GM23338 (cell line): ENCODE data around the gene GARS1. TPM values are rescaled to one million over a fixed set of nuclear protein-coding genes. Genes with fewer than 3 reads are reported as not detected.
A peak's percentile ranks its signal among the peaks of the same experiment; 100 is the strongest.

ENCODE experiments used
- ATAC-seq: fragments of 200-7000 bp; cut with Tn5 transposase; 3 replicates; pipeline ENCODE4 v1.9.1; 2020
- DNase-seq: peaks from one replicate; pipeline ENCODE4 v3.0.0-alpha.2; 2015; ENCODE audit warnings: low spot score
- H2AFZ ChIP-seq: fragments of 200-600 bp; sonication (generic); 2 replicates; pipeline ENCODE4 v1.8.0; 2016; ENCODE audit warnings: antibody characterized with exemption, mild to moderate bottlenecking, moderate library complexity
- H3F3A ChIP-seq: fragments of 200-600 bp; sonication (generic); replicated peaks from 2 replicates; pipeline ENCODE4 v1.8.0; 2017; ENCODE audit warnings: antibody characterized with exemption, mixed run types, low read depth
- H3K27ac ChIP-seq: fragments of 200-600 bp; sonication (generic); 2 replicates; pipeline ENCODE4 v1.6.1; 2016; ENCODE audit warnings: low read depth
- H3K27me3 ChIP-seq: fragments of 200-600 bp; sonication (generic); 2 replicates; pipeline ENCODE4 v1.8.0; 2016; ENCODE audit warnings: mild to moderate bottlenecking, mixed run types, moderate library complexity; ENCODE audit not compliant: insufficient read depth
- H3K36me3 ChIP-seq: fragments of 200-600 bp; sonication (generic); 2 replicates; pipeline ENCODE4 v1.8.0; 2016; ENCODE audit warnings: mild to moderate bottlenecking; ENCODE audit not compliant: insufficient read depth
- H3K4me1 ChIP-seq: fragments of 200-600 bp; sonication (generic); 2 replicates; pipeline ENCODE4 v1.8.0; 2016; ENCODE audit warnings: mild to moderate bottlenecking, moderate library complexity; ENCODE audit not compliant: insufficient read depth
- H3K4me2 ChIP-seq: fragments of 200-600 bp; sonication (generic); 2 replicates; pipeline ENCODE4 v1.7.1; 2017; ENCODE audit warnings: mixed run types
- H3K4me3 ChIP-seq: fragments of 200-600 bp; sonication (generic); 2 replicates; pipeline ENCODE4 v1.6.1; 2016; ENCODE audit warnings: mixed run types
- H3K79me2 ChIP-seq: fragments of 200-600 bp; sonication (generic); replicated peaks from 2 replicates; pipeline ENCODE4 v1.8.0; 2017; ENCODE audit warnings: mild to moderate bottlenecking; ENCODE audit not compliant: insufficient read depth
- H3K9me2 ChIP-seq: fragments of 200-600 bp; sonication (generic); 2 replicates; pipeline ENCODE4 v1.8.0; 2017; ENCODE audit not compliant: insufficient read depth
- H4K20me1 ChIP-seq: fragments of 200-600 bp; sonication (generic); replicated peaks from 2 replicates; pipeline ENCODE4 v1.8.0; 2017; ENCODE audit warnings: mild to moderate bottlenecking; ENCODE audit not compliant: insufficient read depth
- H3K27ac Mint-ChIP-seq: 2 replicates; pipeline ENCODE4 v1.8.0; 2020; ENCODE audit warnings: inconsistent platforms, mild to moderate bottlenecking, moderate library complexity, mixed read lengths
- H3K27me3 Mint-ChIP-seq: 3 replicates; pipeline ENCODE4 v1.8.0; 2022; ENCODE audit warnings: low read depth, mild to moderate bottlenecking, moderate library complexity, mixed read lengths, inconsistent platforms; ENCODE audit not compliant: insufficient read depth, poor library complexity
- H3K36me3 Mint-ChIP-seq: 3 replicates; pipeline ENCODE4 v1.8.0; 2021; ENCODE audit warnings: low read depth, mild to moderate bottlenecking, inconsistent platforms, moderate library complexity, mixed read lengths
- H3K4me1 Mint-ChIP-seq: 3 replicates; pipeline ENCODE4 v1.8.0; 2020; ENCODE audit warnings: mild to moderate bottlenecking, inconsistent platforms, mixed read lengths
- H3K4me3 Mint-ChIP-seq: 3 replicates; pipeline ENCODE4 v1.8.0; 2021; ENCODE audit warnings: moderate library complexity, mild to moderate bottlenecking, inconsistent platforms, mixed read lengths
- H3K9me3 Mint-ChIP-seq: 3 replicates; pipeline ENCODE4 v1.8.0; 2020; ENCODE audit warnings: moderate library complexity, mild to moderate bottlenecking, inconsistent platforms, mixed read lengths
- CREB1 ChIP-seq: fragments of 250-450 bp; sonication (Bioruptor Pico); IDR thresholded peaks from 2 replicates; pipeline ENCODE4 v1.5.0; 2020; ENCODE audit warnings: low read depth, mild to moderate bottlenecking, moderate library complexity
- CTCF ChIP-seq, 2 experiments: fragments of 200-600 bp in 1 of 2; sonication (generic) in 1 of 2; conservative IDR thresholded peaks; 2 replicates each; pipeline versions ENCODE4 v1.5.1 to v1.6.1; 2016 to 2017; ENCODE audit warnings: antibody characterized with exemption in 2 of 2, low read depth in 2 of 2, mild to moderate bottlenecking in 2 of 2, moderate library complexity in 1 of 2
- EZH2 ChIP-seq: fragments of 200-600 bp; sonication (generic); IDR thresholded peaks from one replicate; pipeline ENCODE4 v1.8.0; 2017; ENCODE audit warnings: antibody characterized with exemption, mild to moderate bottlenecking, low read depth; ENCODE audit not compliant: unreplicated experiment
- EZH2phosphoT487 ChIP-seq: fragments of 200-600 bp; sonication (generic); IDR thresholded peaks from one replicate; pipeline ENCODE4 v1.8.1; 2018; ENCODE audit warnings: antibody characterized with exemption; ENCODE audit not compliant: unreplicated experiment
- JUNB ChIP-seq: IDR thresholded peaks from one replicate; pipeline ENCODE4 v1.6.1; 2016; ENCODE audit warnings: antibody characterized with exemption; ENCODE audit not compliant: unreplicated experiment
- NANOG ChIP-seq: IDR thresholded peaks from 2 replicates; pipeline ENCODE4 v1.6.1; 2016; ENCODE audit warnings: antibody characterized with exemption, borderline replicate concordance
- POLR2AphosphoS5 ChIP-seq: IDR thresholded peaks from 2 replicates; pipeline ENCODE4 v1.6.1; 2016; ENCODE audit warnings: antibody characterized with exemption, low read depth
- STAT1 ChIP-seq: IDR thresholded peaks from one replicate; pipeline ENCODE4 v1.6.1; 2016; ENCODE audit warnings: antibody characterized with exemption; ENCODE audit not compliant: unreplicated experiment
- ZNF114 ChIP-seq: fragments of 250-450 bp; sonication (Bioruptor Pico); IDR thresholded peaks from 2 replicates; pipeline ENCODE4 v1.5.0; 2020; ENCODE audit warnings: mild to moderate bottlenecking, moderate library complexity
- ZNF331 ChIP-seq: fragments of 250-450 bp; sonication (Bioruptor Pico); IDR thresholded peaks from 2 replicates; pipeline ENCODE4 v1.5.0; 2020; ENCODE audit warnings: low read depth, mild to moderate bottlenecking, moderate library complexity
- polyA plus RNA-seq: library from polyadenylated mRNA; unstranded; fragments of >200 nt; fragmentation: Nextera tagmentation; extraction: Ambion mirVana; gene quantifications from 2 replicates; pipeline ENCODE4 v1.2.1, GENCODE V29; 2016
- total RNA-seq: library from RNA; depleted of rRNA; stranded (reverse); fragments of >200 nt; shearing (Covaris generic); gene quantifications from 2 replicates; pipeline ENCODE4 v1.2.3, GENCODE V29; 2014
- TF ChIP-seq, protein P1 (sequence below): IDR thresholded peaks from 2 replicates; pipeline ENCODE4 v1.6.1; 2016; ENCODE audit warnings: antibody characterized with exemption
- TF ChIP-seq, protein P2 (sequence below): fragments of 250-450 bp; sonication (Bioruptor Pico); IDR thresholded peaks from 2 replicates; pipeline ENCODE4 v1.5.0; 2020; ENCODE audit warnings: mild to moderate bottlenecking, moderate library complexity
- TF ChIP-seq, protein P3 (sequence below): IDR thresholded peaks from one replicate; pipeline ENCODE4 v1.6.1; 2018; ENCODE audit warnings: antibody characterized with exemption; ENCODE audit not compliant: unreplicated experiment

Gene GARS1
- total and polyA plus RNA-seq, 2 experiments from 2014 or later, result 207 to 241 TPM

DNA sequence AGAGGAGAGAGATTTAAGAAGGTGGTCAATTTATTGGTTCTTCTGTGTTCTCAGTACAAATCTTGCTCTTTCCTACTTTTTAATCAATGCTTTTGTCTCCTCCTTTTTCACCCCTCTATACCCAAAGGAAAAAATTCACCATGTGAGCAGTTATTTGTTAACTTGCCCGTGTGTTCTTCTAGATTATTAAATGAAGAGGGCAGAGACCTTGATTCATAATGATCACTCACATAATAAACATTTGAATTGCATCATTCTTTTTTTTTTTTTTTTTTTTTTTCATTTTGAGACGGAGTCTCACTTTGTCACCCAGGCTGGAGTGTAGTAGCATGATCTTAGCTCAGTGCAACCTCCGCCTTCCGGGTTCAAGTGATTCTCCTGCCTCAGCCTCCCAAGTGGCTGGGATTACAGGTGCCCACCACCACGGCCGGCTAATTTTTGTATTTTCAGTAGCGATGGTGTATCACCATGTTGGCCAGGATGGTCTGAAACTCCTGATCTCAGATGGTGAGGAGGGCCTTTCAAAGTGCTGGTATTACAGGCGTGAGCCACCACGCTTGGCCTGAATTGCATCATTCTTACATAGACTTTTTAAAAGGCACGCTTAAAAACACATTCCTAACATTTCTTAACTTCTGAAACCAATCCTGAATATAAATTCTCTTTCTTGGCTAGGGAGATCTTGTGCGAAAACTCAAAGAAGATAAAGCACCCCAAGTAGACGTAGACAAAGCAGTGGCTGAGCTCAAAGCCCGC lies 3.6 kb downstream of the GARS1 start:
- no peak overlapping the region for H3K4me2 ChIP-seq
- Mint-ChIP-seq H3K27ac (peak overlapping the region; percentile 93), H3K9me3 (peaks cover 6% of the 10 kb centered on the region; the same call in 1 of the 3 replicates)

More for the DNA sequence above, 3.6 kb downstream of the GARS1 start:
- peak overlapping the region; percentile 54 for H3K4me3 Mint-ChIP-seq
- H3K79me2 ChIP-seq, result peaks cover 84% of the 10 kb centered on the region
- H3F3A ChIP-seq, result 0 out of 2 replicates have a peak, but pooled peaks cover 7% of the 10 kb centered on the region
- ATAC-seq (no peak), DNase-seq (peak; percentile 18)
- peaks cover 6% of the 10 kb centered on the region for H3K27me3 Mint-ChIP-seq
- peaks cover 46% of the 10 kb centered on the region for H3K36me3 ChIP-seq
- TF ChIP-seq POLR2AphosphoS5 (no peak), CREB1 (CRISPR knock-in tag) (no peak), ZNF114 (CRISPR knock-in tag) (no peak), NANOG (no peak), STAT1 (no peak), JUNB (no peak), EZH2 (no peak), CTCF (conservative IDR thresholded peaks at IDR 0.05; ENCODE audit: low read depth in 2 of 2) (no peak), EZH2phosphoT487 (no peak), ZNF331 (CRISPR knock-in tag) (no peak)
- TF ChIP-seq, protein P1, sequence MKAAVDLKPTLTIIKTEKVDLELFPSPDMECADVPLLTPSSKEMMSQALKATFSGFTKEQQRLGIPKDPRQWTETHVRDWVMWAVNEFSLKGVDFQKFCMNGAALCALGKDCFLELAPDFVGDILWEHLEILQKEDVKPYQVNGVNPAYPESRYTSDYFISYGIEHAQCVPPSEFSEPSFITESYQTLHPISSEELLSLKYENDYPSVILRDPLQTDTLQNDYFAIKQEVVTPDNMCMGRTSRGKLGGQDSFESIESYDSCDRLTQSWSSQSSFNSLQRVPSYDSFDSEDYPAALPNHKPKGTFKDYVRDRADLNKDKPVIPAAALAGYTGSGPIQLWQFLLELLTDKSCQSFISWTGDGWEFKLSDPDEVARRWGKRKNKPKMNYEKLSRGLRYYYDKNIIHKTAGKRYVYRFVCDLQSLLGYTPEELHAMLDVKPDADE, result no peak
- TF ChIP-seq, protein P2, sequence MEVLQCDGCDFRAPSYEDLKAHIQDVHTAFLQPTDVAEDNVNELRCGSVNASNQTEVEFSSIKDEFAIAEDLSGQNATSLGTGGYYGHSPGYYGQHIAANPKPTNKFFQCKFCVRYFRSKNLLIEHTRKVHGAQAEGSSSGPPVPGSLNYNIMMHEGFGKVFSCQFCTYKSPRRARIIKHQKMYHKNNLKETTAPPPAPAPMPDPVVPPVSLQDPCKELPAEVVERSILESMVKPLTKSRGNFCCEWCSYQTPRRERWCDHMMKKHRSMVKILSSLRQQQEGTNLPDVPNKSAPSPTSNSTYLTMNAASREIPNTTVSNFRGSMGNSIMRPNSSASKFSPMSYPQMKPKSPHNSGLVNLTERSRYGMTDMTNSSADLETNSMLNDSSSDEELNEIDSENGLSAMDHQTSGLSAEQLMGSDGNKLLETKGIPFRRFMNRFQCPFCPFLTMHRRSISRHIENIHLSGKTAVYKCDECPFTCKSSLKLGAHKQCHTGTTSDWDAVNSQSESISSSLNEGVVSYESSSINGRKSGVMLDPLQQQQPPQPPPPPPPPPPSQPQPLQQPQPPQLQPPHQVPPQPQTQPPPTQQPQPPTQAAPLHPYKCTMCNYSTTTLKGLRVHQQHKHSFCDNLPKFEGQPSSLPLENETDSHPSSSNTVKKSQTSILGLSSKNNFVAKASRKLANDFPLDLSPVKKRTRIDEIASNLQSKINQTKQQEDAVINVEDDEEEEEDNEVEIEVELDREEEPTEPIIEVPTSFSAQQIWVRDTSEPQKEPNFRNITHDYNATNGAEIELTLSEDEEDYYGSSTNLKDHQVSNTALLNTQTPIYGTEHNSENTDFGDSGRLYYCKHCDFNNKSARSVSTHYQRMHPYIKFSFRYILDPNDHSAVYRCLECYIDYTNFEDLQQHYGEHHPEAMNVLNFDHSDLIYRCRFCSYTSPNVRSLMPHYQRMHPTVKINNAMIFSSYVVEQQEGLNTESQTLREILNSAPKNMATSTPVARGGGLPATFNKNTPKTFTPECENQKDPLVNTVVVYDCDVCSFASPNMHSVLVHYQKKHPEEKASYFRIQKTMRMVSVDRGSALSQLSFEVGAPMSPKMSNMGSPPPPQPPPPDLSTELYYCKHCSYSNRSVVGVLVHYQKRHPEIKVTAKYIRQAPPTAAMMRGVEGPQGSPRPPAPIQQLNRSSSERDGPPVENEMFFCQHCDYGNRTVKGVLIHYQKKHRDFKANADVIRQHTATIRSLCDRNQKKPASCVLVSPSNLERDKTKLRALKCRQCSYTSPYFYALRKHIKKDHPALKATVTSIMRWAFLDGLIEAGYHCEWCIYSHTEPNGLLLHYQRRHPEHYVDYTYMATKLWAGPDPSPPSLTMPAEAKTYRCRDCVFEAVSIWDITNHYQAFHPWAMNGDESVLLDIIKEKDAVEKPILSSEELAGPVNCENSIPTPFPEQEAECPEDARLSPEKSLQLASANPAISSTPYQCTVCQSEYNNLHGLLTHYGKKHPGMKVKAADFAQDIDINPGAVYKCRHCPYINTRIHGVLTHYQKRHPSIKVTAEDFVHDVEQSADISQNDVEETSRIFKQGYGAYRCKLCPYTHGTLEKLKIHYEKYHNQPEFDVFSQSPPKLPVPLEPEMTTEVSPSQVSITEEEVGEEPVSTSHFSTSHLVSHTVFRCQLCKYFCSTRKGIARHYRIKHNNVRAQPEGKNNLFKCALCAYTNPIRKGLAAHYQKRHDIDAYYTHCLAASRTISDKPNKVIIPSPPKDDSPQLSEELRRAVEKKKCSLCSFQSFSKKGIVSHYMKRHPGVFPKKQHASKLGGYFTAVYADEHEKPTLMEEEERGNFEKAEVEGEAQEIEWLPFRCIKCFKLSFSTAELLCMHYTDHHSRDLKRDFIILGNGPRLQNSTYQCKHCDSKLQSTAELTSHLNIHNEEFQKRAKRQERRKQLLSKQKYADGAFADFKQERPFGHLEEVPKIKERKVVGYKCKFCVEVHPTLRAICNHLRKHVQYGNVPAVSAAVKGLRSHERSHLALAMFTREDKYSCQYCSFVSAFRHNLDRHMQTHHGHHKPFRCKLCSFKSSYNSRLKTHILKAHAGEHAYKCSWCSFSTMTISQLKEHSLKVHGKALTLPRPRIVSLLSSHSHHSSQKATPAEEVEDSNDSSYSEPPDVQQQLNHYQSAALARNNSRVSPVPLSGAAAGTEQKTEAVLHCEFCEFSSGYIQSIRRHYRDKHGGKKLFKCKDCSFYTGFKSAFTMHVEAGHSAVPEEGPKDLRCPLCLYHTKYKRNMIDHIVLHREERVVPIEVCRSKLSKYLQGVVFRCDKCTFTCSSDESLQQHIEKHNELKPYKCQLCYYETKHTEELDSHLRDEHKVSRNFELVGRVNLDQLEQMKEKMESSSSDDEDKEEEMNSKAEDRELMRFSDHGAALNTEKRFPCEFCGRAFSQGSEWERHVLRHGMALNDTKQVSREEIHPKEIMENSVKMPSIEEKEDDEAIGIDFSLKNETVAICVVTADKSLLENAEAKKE, result no peak
- TF ChIP-seq, protein P3, sequence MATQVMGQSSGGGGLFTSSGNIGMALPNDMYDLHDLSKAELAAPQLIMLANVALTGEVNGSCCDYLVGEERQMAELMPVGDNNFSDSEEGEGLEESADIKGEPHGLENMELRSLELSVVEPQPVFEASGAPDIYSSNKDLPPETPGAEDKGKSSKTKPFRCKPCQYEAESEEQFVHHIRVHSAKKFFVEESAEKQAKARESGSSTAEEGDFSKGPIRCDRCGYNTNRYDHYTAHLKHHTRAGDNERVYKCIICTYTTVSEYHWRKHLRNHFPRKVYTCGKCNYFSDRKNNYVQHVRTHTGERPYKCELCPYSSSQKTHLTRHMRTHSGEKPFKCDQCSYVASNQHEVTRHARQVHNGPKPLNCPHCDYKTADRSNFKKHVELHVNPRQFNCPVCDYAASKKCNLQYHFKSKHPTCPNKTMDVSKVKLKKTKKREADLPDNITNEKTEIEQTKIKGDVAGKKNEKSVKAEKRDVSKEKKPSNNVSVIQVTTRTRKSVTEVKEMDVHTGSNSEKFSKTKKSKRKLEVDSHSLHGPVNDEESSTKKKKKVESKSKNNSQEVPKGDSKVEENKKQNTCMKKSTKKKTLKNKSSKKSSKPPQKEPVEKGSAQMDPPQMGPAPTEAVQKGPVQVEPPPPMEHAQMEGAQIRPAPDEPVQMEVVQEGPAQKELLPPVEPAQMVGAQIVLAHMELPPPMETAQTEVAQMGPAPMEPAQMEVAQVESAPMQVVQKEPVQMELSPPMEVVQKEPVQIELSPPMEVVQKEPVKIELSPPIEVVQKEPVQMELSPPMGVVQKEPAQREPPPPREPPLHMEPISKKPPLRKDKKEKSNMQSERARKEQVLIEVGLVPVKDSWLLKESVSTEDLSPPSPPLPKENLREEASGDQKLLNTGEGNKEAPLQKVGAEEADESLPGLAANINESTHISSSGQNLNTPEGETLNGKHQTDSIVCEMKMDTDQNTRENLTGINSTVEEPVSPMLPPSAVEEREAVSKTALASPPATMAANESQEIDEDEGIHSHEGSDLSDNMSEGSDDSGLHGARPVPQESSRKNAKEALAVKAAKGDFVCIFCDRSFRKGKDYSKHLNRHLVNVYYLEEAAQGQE, result no peak
- H3K36me3 Mint-ChIP-seq, result peaks cover 78% of the 10 kb centered on the region
- H3K9me2 ChIP-seq, result no peaks in the 10 kb centered on the region
- H3K4me3 ChIP-seq, result no peak overlapping the region
- H3K4me1 Mint-ChIP-seq, result peaks cover 18% of the 10 kb centered on the region
- H2AFZ ChIP-seq, result no peak overlapping the region
- peak overlapping the region; percentile 75 for H3K27ac ChIP-seq
- H4K20me1 ChIP-seq, result peaks cover 8% of the 10 kb centered on the region
- no peaks in the 10 kb centered on the region; the same call in 1 of the 2 replicates for H3K4me1 ChIP-seq
- H3K27me3 ChIP-seq, result no peaks in the 10 kb centered on the region
